ENCODE data around the gene CALML4.
A peak's percentile ranks its signal among the peaks of the same experiment; 100 is the strongest.
"Not testable (repeated sequence)": the region's sequence is repeated elsewhere in the genome, so short reads cannot be mapped to it uniquely, and the experiment has no call there.

The CALML4 gene

GRCh38 chr15:68207176-68207935 is 2.2 kb upstream of the CALML4 start:
- DNase-seq = no peak

GRCh38 chr15:68206711-68207151 is 1.6 kb upstream of the CALML4 start:
- no peak for DNase-seq

DNA sequence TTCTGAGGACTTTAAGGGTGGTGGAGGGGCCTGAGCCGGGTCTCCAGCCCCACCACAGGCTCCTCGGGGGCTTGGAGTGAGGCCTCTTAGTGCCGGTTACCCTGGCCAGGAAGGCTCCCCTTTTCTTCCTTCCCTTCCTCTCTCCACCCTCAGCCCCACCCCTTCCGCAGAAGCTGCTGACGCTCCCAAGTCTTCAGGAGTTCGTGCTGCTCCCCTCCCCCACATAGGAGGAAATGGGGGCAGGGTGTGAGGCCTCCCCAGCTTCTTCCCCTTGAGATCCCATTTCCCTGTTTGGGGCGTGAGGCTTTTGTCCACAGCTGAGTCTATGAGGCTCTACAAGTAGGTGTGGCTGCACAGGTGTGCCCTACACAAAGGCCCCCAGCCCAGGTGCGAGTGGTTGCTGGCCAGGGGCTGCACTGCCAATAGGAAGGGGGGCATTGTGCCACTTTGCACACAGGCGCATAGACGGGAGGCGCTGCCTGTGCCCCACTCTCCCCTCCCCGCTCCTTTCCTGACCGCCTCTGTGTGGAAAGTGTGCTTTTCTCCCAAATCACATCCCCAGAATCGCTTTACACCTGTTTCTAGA is 915 bp upstream of the CALML4 start:
- DNase-seq = peak; percentile 83

DNA sequence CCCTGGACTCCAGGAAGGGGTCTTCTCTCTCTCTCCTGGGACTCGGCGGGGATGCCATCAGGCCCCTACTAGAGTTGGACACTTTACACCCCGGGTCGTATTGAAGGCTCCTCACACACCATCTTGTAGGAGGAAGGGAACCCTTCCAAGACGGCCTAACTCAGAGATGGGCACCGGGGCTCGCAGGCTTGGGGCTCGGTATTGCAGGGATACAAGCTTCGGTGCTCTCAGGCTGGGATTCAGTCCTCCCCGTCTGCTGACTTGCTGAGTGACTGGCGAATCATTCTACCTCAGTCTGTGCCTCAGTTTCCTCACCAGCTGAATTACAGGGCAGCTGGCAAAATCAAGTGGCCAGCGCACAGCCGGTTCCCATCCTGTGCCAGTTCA is 419 bp upstream of the CALML4 start:
- DNase-seq = no peak

DNA sequence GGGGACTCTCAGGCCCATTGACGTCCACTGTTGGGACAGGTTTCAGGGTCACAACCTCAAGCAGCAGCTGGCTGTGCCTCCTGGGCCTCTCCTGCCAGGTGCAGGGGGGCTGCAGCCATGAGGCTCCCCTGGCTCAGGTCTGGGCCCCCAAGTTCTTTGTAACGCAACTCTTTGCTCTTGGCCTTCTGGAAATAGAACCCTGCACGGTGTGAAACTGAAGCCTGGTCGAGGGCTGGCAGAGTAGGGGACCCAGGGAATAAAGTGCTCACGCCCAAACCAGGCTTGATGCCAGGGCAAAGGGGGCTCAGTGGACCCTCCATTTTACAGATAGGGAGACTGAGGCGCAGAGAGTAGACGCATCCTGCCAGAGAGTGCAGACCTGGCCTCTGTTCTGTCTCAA is 771 bp downstream of the CALML4 start:
- no peak for DNase-seq

DNA sequence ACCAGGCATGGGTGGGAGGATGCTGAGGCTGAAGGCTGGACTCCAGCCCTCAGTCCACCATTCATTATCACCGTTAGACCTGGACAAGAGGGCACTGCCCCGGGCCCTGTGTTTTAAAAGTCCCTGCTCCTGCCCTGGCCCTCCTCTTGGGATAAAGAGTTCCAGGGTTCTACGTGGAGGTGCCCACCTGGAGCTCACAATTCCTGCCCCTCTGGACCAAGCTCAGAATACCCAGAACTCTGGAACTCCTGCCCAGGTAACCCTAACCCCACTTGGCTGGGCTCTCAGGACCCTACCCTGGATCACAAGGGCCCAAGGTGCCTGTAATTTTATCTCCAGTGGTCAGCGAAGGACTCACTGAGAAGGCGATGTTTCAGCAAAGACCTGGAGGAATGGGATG is 1.2 kb downstream of the CALML4 start:
- no peak for DNase-seq

DNA sequence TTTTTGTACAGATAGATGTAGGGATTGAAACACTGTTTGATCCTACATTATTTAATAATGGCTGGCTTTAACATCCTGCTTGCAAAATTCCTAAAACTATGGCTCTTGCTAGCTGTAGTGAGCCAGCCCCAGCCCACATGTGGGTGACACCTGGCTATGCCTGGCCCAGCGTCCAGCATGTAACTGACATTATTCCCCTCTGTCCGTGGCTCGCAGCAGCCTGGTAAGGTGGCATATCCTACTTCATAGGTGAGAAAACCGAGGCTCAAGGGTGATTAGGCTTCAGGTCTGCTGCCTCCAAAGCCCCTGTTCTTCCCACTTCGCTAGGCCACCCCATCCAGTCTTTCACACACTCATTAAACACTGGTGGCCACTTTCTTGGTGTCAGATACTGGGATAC is 1.6 kb downstream of the CALML4 start:
- no peak for DNase-seq

- DNase-seq = not testable (repeated sequence)
Measured at GRCh38 chr15:68202994-68203393, 2.1 kb downstream of the CALML4 start.

GRCh38 chr15:68201879-68202261 is 3.3 kb downstream of the CALML4 start:
- DNase-seq = no peak

DNA sequence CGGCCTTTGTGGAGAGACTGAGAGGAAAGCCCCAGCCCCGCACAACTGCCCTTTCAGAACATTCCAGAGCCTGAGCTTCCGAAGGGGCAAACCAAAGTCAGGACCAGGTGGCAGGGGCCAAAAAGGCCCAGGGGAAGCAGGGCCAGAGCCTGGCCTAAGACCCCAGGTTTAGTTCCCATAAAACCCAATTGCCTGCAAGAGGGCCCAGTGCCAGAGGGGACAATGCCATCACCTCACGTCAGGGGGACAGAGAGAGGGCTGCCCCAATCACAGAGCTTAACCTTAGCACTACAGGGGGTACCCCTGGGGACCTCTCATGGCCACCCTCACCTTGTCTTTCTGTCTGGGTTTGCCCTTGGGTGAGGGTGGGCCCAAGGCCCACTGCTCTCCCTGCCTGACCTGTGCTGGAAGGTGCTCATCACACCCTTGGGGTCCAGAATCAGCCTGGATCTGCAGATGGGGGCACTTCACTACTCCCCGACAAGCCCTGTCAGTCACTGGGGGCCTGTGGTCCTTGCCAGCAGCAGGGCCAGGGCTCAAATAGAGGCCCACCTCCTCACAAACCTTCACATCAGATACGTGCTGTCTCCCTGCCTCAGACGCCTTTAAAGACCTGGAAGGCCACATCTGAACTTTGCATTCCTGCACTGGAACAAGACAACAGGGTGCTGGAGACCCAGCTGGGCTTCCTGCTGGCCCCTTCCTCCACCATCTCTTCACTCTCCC is 3.8 kb downstream of the CALML4 start:
- no peak for DNase-seq

DNA sequence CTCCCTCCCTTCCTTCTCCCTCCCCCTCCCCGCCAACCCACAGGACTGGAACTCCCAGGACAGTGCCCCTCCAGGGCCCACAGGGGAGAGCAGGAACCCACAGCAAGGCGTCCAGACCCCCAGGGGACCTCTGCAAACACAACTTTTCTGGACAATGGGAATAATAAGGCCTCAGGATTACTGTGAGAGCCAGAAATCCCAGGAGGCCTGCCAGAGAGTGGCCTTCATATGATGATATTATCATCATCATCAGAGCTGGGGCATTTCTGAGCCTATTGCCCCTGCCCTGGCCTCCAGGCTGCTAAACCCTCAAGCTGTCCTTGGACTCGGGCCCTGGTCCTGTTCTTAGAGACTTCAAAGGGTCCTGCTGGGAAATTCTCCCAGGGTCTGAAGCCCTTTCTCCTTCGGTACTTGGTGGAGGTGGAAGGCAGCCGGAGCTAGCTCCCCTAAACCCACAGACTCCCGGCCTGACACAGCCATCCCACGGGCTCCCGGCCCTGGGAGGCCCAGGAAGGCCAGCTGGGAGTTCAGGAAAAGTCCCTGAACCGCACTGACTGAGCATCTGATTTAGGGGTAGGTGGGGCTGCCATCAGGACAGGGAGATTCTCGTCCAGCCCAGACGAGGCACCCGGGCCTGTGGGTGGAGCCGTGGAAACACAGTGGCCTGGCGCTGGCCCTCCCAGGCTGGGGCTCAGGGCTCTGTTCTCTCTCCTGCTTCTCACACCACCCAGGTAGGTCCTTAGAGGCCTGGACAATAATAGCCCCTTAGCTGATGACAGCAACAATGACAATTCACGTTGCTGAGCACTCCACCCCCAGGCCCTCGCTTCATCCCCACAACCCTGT is 4.9 kb downstream of the CALML4 start:
- DNase-seq = no peak

- DNase-seq = no peak
Measured at GRCh38 chr15:68199340-68199739, 5.8 kb downstream of the CALML4 start.

GRCh38 chr15:68197661-68198437 is 7.3 kb downstream of the CALML4 start:
- no peak for DNase-seq

DNA sequence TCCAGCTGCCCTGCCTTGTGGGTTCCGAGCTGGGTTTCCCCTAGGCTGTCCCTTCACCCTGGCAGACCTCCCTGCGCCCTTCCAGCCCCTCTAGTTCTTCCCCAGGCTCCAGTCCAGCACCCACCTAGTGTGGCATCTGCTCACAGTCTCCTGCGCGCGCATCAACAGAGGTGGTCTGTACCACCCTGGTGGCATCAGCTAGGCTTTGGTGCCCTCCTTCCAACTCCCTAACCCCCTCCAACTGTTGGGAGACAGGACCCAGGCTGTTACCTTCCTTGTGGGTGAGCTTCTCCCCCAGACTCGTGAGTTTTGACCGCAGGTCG is 8.0 kb downstream of the CALML4 start:
- no peak for DNase-seq

DNA sequence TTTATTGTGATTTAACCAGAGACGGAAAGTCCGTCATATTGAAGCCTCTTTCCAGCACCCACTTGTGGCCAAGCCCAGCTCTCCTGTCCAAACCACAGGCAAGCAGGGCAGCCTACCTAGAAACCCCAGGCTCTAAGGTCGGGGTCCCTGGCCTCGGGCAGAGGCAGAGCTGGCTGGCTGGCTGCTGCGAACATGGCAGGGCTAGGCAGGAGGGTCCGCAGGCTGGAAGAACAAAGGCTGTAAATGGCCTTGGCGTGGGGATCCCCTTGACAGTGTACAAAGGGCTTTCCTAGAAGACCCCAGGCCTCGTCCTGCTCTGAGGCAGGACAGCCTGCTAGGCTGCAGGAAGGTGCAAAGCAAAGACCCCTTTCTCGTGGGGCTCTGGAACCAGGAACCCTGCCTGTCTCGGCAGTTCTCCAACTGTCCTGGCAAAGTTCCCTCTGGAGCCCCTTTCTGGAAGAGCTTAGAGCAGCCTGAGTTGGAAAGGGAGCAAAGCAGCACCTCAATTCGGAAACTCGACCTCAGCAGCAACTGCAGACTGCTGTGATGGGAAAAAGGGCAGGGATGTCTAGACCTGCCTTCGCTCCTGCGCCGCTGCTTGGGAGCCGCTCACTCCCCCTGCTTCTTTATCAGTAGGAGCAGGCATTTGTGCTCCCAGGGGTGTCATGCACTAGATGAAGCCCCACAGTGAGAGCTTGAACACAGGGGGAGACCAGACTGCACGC is 8.5 kb downstream of the CALML4 start:
- no peak for DNase-seq

DNA sequence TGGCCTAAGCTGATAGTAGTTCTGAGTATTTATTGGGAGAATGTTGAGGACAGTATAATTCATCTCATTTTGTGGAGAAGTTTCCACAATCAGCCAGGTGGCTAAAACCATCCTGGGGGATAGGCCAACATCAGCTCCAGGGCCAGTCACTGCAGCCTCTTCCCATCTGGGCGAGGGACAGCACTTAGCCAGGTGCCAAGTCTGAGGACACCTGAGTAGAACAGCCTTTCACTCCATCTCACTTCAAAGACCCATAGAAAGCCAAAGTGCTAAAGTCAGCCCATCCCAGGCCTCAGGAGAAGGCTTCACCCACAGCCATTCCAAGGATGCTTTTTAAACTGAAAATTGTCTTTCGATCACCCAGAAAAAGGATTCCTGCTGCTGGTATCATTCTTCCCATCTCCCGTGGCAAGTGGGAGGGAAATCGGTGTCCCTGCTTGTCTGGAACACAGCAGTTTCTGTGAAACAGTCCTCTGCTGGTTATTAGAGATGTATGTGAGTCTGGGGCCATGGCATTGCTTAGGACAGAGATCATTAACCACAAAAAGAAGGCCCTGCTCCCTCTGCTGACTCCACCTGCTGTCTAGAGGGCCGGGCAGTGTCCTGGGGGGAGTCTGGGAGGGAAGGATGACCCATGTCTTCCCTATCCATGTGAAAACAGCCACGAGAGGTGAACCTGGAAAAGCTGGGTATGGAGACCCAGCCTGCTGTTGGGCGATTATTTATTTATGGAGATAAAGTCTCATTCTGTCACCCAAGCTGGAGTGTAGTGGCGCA is 9.6 kb downstream of the CALML4 start:
- DNase-seq = no peak

DNA sequence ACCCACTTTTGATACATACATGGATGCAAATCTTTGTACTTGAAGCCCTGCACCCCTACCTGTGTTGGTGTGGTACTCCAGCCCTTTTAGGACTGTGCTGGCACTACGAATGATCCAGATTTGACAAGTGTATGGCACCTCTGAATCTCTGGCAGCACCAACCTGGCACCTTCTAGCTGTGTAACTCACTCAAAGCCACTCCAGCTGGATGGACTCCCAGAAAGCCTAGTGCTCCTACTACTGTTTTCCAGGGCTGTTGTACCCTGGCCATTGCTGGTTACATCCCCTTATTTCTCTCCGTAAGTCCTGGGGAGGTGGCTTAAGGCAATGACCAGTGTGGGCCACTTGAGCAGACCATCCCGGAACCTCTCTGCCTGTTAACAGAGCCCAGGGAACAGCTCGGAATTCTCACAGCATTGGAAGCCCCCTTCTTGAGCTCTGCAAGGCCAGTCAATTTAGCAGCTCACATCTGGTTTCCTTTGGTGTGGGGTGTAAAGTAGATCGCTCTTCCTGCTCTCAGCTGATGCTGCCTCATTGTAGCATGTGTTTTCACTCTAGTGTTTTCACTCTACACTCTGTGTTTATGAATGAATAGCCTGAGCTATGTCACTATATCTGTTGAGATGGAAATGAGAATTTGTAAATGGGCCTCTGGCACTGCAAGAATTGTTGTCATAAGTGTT is 12.2 kb downstream of the CALML4 start:
- DNase-seq = no peak

DNA sequence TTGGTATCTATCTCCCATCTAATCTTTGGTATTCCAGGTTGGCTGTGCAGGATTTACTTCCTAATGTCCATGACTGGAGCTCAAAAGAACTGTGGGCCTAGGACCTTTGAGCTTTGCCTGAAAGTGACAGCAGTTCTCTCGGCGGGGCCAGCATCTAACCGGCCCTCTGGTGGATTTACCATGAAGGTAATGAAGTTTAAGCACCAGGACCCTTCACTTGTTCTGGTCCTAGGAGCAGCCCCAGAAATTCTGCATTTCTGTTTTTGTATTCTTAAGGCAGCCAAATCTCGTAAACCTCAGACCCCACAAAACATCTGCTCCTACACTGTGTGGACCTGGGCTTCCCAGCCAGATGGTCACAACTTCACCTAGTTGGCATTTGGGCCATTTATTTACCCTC is 13.0 kb downstream of the CALML4 start:
- no peak for DNase-seq

DNA sequence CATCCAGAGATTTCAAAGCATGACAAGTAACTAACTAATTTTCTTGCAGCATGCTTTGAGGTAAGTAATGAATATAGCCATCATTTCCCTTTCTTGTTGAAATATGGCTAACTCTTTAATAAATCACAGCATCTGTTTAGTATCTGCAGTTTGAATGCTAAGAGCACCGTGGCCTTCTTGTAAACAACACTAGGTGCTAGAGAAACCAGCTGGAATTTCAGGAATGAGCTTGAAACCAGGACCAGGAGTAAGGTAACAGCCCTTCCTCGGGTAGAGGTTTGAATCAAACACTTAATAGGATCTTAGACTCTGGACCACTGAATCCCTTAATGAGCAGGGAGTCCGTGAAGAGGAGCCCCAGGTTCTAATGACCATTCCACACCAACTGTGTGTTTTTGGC is 13.6 kb downstream of the CALML4 start:
- DNase-seq = no peak

DNA sequence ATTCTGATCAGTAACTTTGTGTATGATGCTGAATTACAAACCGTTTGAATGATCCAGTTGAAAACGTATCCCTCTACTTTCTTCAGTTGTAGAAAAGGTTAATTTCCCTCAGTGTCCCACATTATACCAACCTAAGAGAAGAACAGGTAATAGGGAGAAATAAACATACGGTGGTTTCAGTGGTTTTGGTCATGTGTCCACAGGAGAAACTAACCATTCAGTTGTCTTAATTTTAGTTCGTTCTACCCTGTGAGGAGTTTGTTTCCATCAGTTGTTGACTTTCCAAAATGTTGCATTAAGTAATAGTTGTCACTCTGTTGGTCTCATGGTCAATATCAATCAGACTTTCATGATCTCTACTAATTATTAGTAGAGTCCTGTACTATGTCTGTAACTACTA is 15.1 kb downstream of the CALML4 start:
- DNase-seq = no peak

DNA sequence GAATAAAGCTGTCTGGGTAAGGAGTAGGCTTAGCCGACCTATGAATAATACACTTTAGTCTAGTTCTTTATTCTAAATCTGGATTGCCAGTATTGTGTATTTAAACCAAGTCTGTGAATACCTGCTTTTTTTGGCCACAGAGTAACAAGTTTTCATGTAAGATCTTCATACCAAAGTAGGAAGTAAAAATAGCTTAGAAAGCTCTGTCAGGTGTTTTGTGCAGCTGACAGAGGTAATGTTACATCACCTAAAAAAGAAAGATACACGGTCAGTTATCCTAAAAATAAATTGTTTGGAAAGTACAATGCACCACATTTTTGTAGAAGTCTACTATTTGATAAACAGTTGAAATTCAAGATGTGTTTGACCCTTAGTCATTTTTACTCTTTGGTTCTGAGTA is 16.5 kb downstream of the CALML4 start:
- no peak for DNase-seq
